IMR-90 (cell line): ENCODE data around the gene PTPRU. TPM values are rescaled to one million over a fixed set of nuclear protein-coding genes. Genes with fewer than 3 reads are reported as not detected.
A peak's percentile ranks its signal among the peaks of the same experiment; 100 is the strongest.

Experiments used
- ATAC-seq: fragments of 200-7000 bp; cut with Tn5 transposase; 2 replicates; pipeline ENCODE4 v1.9.1; 2020; ENCODE audit warnings: low read depth, mild to moderate bottlenecking, moderate library complexity
- BruUV-seq: library from RNA; stranded (reverse); fragments of 400-500 nt; replicated peaks from 2 replicates; lab custom pipeline; 2021; lab: Mats Ljungman, UMichigan
- CTCF ChIA-PET: fragments of 300-600 bp; formaldehyde crosslinking; extraction: SDS; loops from one replicate; lab custom pipeline; 2021; ENCODE audit warnings: antibody characterized with exemption; lab: Yijun Ruan, JAX
- POLR2A ChIA-PET: fragments of 300-600 bp; sonication (Branson Sonifier 250); formaldehyde crosslinking; loops from one replicate; lab custom pipeline; 2022; ENCODE audit warnings: antibody characterized with exemption; ENCODE audit not compliant: unreplicated experiment; lab: Charles Lee
- DNase-seq: peaks from one replicate; pipeline ENCODE4 v3.0.0; 2013
- H2AFZ ChIP-seq: replicated peaks from 2 replicates; pipeline ENCODE3; 2013; ENCODE audit warnings: low read length, mild to moderate bottlenecking; ENCODE audit not compliant: poor library complexity
- H2AK5ac ChIP-seq: 2 replicates; pipeline ENCODE4 v1.6.1; 2013; ENCODE audit warnings: low read depth, low read length, inconsistent platforms
- H2AK9ac ChIP-seq: replicated peaks from 2 replicates; pipeline ENCODE3; 2013; ENCODE audit warnings: mild to moderate bottlenecking, low read depth, low read length, moderate library complexity; ENCODE audit not compliant: poor library complexity
- H2BK120ac ChIP-seq: 2 replicates; pipeline ENCODE4 v1.6.1; 2013; ENCODE audit warnings: low read depth, low read length, inconsistent platforms
- H2BK15ac ChIP-seq: 3 replicates; pipeline ENCODE4 v1.6.1; 2013; ENCODE audit warnings: low read depth, low read length, inconsistent platforms
- H2BK20ac ChIP-seq: 2 replicates; pipeline ENCODE4 v1.6.1; 2013; ENCODE audit warnings: low read depth, mild to moderate bottlenecking, inconsistent platforms, low read length, moderate library complexity
- H2BK5ac ChIP-seq: 2 replicates; pipeline ENCODE4 v1.6.1; 2013; ENCODE audit warnings: mild to moderate bottlenecking, low read depth, low read length, inconsistent platforms; ENCODE audit not compliant: poor library complexity, severe bottlenecking
- H3K14ac ChIP-seq: replicated peaks from 2 replicates; pipeline ENCODE4 v1.6.1; 2013; ENCODE audit warnings: low read depth, low read length, inconsistent platforms
- H3K18ac ChIP-seq: 2 replicates; pipeline ENCODE4 v1.6.1; 2013; ENCODE audit warnings: low read depth, low read length, control low read depth
- H3K23ac ChIP-seq: 2 replicates; pipeline ENCODE4 v1.6.1; 2013; ENCODE audit warnings: low read depth, low read length, inconsistent platforms
- H3K27ac ChIP-seq: 2 replicates; pipeline ENCODE4 v1.5.1; 2013; ENCODE audit warnings: mild to moderate bottlenecking, control low read depth, low read length; ENCODE audit not compliant: insufficient read depth
- H3K27me3 ChIP-seq: 2 replicates; pipeline ENCODE4 v1.6.1; 2013; ENCODE audit warnings: low read length; ENCODE audit not compliant: control insufficient read depth, insufficient read depth
- H3K36me3 ChIP-seq: 2 replicates; pipeline ENCODE4 v1.6.1; 2013; ENCODE audit warnings: low read length, mixed read lengths; ENCODE audit not compliant: control insufficient read depth, insufficient read depth
- H3K4ac ChIP-seq: 2 replicates; pipeline ENCODE4 v1.6.1; 2013; ENCODE audit warnings: low read depth, low read length, inconsistent platforms
- H3K4me1 ChIP-seq: 2 replicates; pipeline ENCODE4 v1.6.1; 2013; ENCODE audit warnings: low read length, mixed read lengths; ENCODE audit not compliant: control insufficient read depth, insufficient read depth
- H3K4me2 ChIP-seq: 2 replicates; pipeline ENCODE4 v1.6.1; 2013; ENCODE audit warnings: low read depth, mild to moderate bottlenecking, control low read depth, low read length, moderate library complexity
- H3K4me3 ChIP-seq: 2 replicates; pipeline ENCODE4 v1.5.1; 2013; ENCODE audit warnings: low read depth, mild to moderate bottlenecking, control low read depth, low read length, moderate library complexity; ENCODE audit not compliant: insufficient read depth
- H3K56ac ChIP-seq: 2 replicates; pipeline ENCODE4 v1.6.1; 2013; ENCODE audit warnings: low read length, inconsistent platforms; ENCODE audit not compliant: insufficient read depth; ENCODE audit errors: extremely low read depth
- H3K79me1 ChIP-seq, 2 experiments: 2 replicates each; pipeline ENCODE4 v1.6.1; 2013; ENCODE audit warnings: low read length in 2 of 2, inconsistent platforms in 1 of 2, low read depth in 1 of 2
- H3K9ac ChIP-seq: 2 replicates; pipeline ENCODE4 v1.6.1; 2013; ENCODE audit warnings: low read depth, low read length, control low read depth
- H3K9me1 ChIP-seq: 2 replicates; pipeline ENCODE4 v1.6.1; 2013; ENCODE audit warnings: low read length, inconsistent platforms; ENCODE audit not compliant: insufficient read depth
- H3K9me3 ChIP-seq: 2 replicates; pipeline ENCODE4 v1.6.1; 2013; ENCODE audit warnings: low read length; ENCODE audit not compliant: control insufficient read depth, insufficient read depth
- H4K20me1 ChIP-seq: 2 replicates; pipeline ENCODE4 v1.6.1; 2013; ENCODE audit warnings: low read length, inconsistent platforms; ENCODE audit not compliant: insufficient read depth
- H4K5ac ChIP-seq: 2 replicates; pipeline ENCODE4 v1.6.1; 2013; ENCODE audit warnings: mild to moderate bottlenecking, low read depth, low read length, control low read depth
- H4K8ac ChIP-seq, 2 experiments: 2 replicates each; pipeline ENCODE4 v1.6.1; 2013; ENCODE audit warnings: low read depth in 2 of 2, low read length in 2 of 2, control low read depth in 1 of 2, inconsistent platforms in 1 of 2
- H4K91ac ChIP-seq: 2 replicates; pipeline ENCODE4 v1.6.1; 2013; ENCODE audit warnings: low read depth, low read length, inconsistent platforms; ENCODE audit not compliant: insufficient read depth
- BHLHE40 ChIP-seq: fragments of 150-350 bp; IDR thresholded peaks from 2 replicates; pipeline ENCODE4 v1.6.1; 2016; ENCODE audit warnings: mild to moderate bottlenecking, low read depth, low read length
- CEBPB ChIP-seq: IDR thresholded peaks from 2 replicates; pipeline ENCODE4 v1.6.1; 2012; ENCODE audit warnings: low read depth, low read length, improper control_type of control experiment
- CHD1 ChIP-seq: IDR thresholded peaks from 2 replicates; pipeline ENCODE4 v1.6.1; 2012; ENCODE audit warnings: low read depth, low read length, improper control_type of control experiment
- CTCF ChIP-seq: conservative IDR thresholded peaks from 2 replicates; pipeline ENCODE4 v1.5.1; 2012; ENCODE audit warnings: mild to moderate bottlenecking, low read depth, low read length, improper control_type of control experiment
- FOS ChIP-seq: fragments of 150-350 bp; IDR thresholded peaks from 2 replicates; pipeline ENCODE4 v1.6.1; 2016; ENCODE audit warnings: low read depth, low read length
- MAFK ChIP-seq: IDR thresholded peaks from 2 replicates; pipeline ENCODE4 v1.6.1; 2012; ENCODE audit warnings: low read depth, low read length, improper control_type of control experiment
- MAZ ChIP-seq: IDR thresholded peaks from 2 replicates; pipeline ENCODE4 v1.6.1; 2012; ENCODE audit warnings: low read depth, mild to moderate bottlenecking, low read length, improper control_type of control experiment, moderate library complexity, borderline replicate concordance
- MXI1 ChIP-seq: IDR thresholded peaks from 2 replicates; pipeline ENCODE4 v1.6.1; 2012; ENCODE audit warnings: low read depth, mild to moderate bottlenecking, low read length, moderate library complexity, borderline replicate concordance
- NFE2L2 ChIP-seq: fragments of 150-350 bp; IDR thresholded peaks from 2 replicates; pipeline ENCODE4 v1.6.1; 2016; ENCODE audit warnings: low read depth, mild to moderate bottlenecking, low read length
- POLR2A ChIP-seq: IDR thresholded peaks from 2 replicates; pipeline ENCODE4 v1.6.1; 2012; ENCODE audit warnings: mild to moderate bottlenecking, low read depth, low read length
- RAD21 ChIP-seq: IDR thresholded peaks from 2 replicates; pipeline ENCODE4 v1.6.1; 2012; ENCODE audit warnings: low read length, improper control_type of control experiment
- RCOR1 ChIP-seq: IDR thresholded peaks from 2 replicates; pipeline ENCODE4 v1.6.1; 2012; ENCODE audit warnings: mild to moderate bottlenecking, low read length, improper control_type of control experiment; ENCODE audit not compliant: insufficient replicate concordance
- RFX5 ChIP-seq: IDR thresholded peaks from 2 replicates; pipeline ENCODE4 v1.8.0; 2012; ENCODE audit warnings: low read depth, mild to moderate bottlenecking, low read length, moderate library complexity
- SMC3 ChIP-seq: fragments of 150-350 bp; IDR thresholded peaks from 2 replicates; pipeline ENCODE4 v1.6.1; 2016; ENCODE audit warnings: low read depth, mild to moderate bottlenecking, antibody characterized with exemption, low read length, moderate library complexity
- USF2 ChIP-seq: fragments of 150-350 bp; IDR thresholded peaks from 2 replicates; pipeline ENCODE4 v1.6.1; 2017; ENCODE audit warnings: mild to moderate bottlenecking, antibody characterized with exemption, low read length, low read depth
- WGBS, 2 experiments: methylation state at CpG; one replicate each; pipeline versions ENCODE4 v1.1.5 to v1.1.7; 2013; ENCODE audit warnings: missing lambda C conversion rate in 2 of 2; ENCODE audit not compliant: insufficient read length in 1 of 2; ENCODE audit errors: extremely low coverage in 2 of 2; 5-methylcytosine and 5-hydroxymethylcytosine counted together
- dilution Hi-C: fragments of 300-500 bp; cut with HindIII; formaldehyde crosslinking; loops from one replicate; pipeline ENCODE4 v1.14.3; 2018; ENCODE audit warnings: low sequenced_read_pairs; ENCODE audit not compliant: unreplicated experiment
- in situ Hi-C: fragments of 300-500 bp; cut with MboI; formaldehyde crosslinking; loops from 3 replicates; pipeline ENCODE4 v1.14.3; 2019; ENCODE audit warnings: low sequenced_read_pairs, inconsistent platforms, mixed read lengths
- intact Hi-C: fragments of 100-400 bp; cut with micrococcal nuclease; formaldehyde crosslinking; loops from 2 replicates; pipeline ENCODE4 v1.10.0; 2022
- polyA plus RNA-seq, 3 experiments: library from polyadenylated mRNA; depleted of rRNA; stranded (reverse); fragments of >200 nt; gene quantifications; 2 replicates each; pipeline ENCODE4 v1.2.3, GENCODE V29; 2012; ENCODE audit warnings: low replicate concordance in 1 of 3
- total RNA-seq: library from RNA; depleted of rRNA; stranded (reverse); fragments of >200 nt; gene quantifications from 2 replicates; pipeline ENCODE4 v1.2.3, GENCODE V29; 2012

The PTPRU gene
- total and polyA plus RNA-seq, 2 of the 4 experiments (the other 2 are of a cell fraction), result 7.0 to 10.7 TPM

- Histone ChIP-seq H2BK15ac (0 out of 3 replicates have a peak overlapping the region, but pooled peaks have one; percentile 4), H2BK120ac (peak overlapping the region; percentile 32; the same call in 1 of the 2 replicates), H3K27me3 (no peaks in the 10 kb centered on the region), H4K20me1 (no peaks in the 10 kb centered on the region), H3K18ac (no peak overlapping the region), H2AK5ac (peak overlapping the region; percentile 21; the same call in 1 of the 2 replicates), H2AK9ac (peak overlapping the region; percentile 86), H3K36me3 (no peaks in the 10 kb centered on the region; the same call in 1 of the 2 replicates), H3K79me1 (no peaks in the 10 kb centered on the region; a peak in 1 of 4 replicates), H4K5ac (no peak overlapping the region), H2BK20ac (peak overlapping the region; percentile 44; the same call in 1 of the 2 replicates), H2AFZ (peak overlapping the region; percentile 80), H3K4me2 (no peak overlapping the region), H3K27ac (no peak overlapping the region), H3K4ac (peak overlapping the region; percentile 43; the same call in 1 of the 2 replicates), H3K9me1 (peaks cover 8% of the 10 kb centered on the region), H3K23ac (peak overlapping the region; percentile 72; the same call in 1 of the 2 replicates), H4K8ac (peak overlapping the region in 1 of 2 experiments; percentile 85; a peak in 2 of 4 replicates), H3K14ac (peak overlapping the region; percentile 75; the same call in 1 of the 2 replicates), H3K4me3 (no peak overlapping the region), H3K4me1 (0 out of 2 replicates have a peak, but pooled peaks cover 3% of the 10 kb centered on the region), H4K91ac (peak overlapping the region; percentile 26; the same call in 1 of the 2 replicates), H3K9me3 (no peaks in the 10 kb centered on the region), H2BK5ac (peak overlapping the region; percentile 45), H3K56ac (no peak overlapping the region), H3K9ac (no peak overlapping the region)
- BruUV-seq, result no TSS peak
- ATAC-seq (peak; percentile 36), DNase-seq (peak; percentile 59)
- POLR2A ChIA-PET, result interaction anchor here (0.6 kb wide), 1 partner anchor 11 kb away, joined by 12 read pairs; no protein-coding TSS in a partner anchor
- in situ Hi-C loops (no loop called here), dilution Hi-C loops (no loop called here), intact Hi-C loops (no loop called here)
- CTCF ChIA-PET, result no interaction called here
- WGBS, 2 experiments, result no CpG with 5 or more reads among the region's 6 CpGs
- TF ChIP-seq MXI1 (no peak), MAFK (no peak), USF2 (no peak), MAZ (no peak), RCOR1 (no peak), CTCF (no peak), RFX5 (no peak), POLR2A (no peak), CHD1 (no peak), SMC3 (no peak), FOS (no peak), NFE2L2 (no peak), CEBPB (no peak), BHLHE40 (no peak), RAD21 (no peak)
These were observed 44.2 kb downstream of the PTPRU start for GRCh38 chr1:29280409-29281131.
